GM12878 (cell line): ENCODE results near the gene EFTUD2. TPM values are rescaled to one million over a fixed set of nuclear protein-coding genes. Genes with fewer than 3 reads are reported as not detected.

Experiments
- CREB1 ChIP-seq: IDR thresholded peaks from 2 replicates; pipeline ENCODE4 v1.6.1; 2012; ENCODE audit warnings: low read depth, mild to moderate bottlenecking, inconsistent platforms
- JUNB ChIP-seq: IDR thresholded peaks from 2 replicates; pipeline ENCODE4 v1.6.1; 2016; ENCODE audit warnings: antibody characterized with exemption, mild to moderate bottlenecking
- PRDM15 ChIP-seq: fragments of 450-650 bp; formaldehyde crosslinking; IDR thresholded peaks from 2 replicates; pipeline ENCODE4 v1.4.0; 2020; ENCODE audit warnings: mild to moderate bottlenecking, moderate library complexity
- STAT3 ChIP-seq: IDR thresholded peaks from 2 replicates; pipeline ENCODE4 v1.6.1; 2011; ENCODE audit warnings: low read depth, low read length, improper control_type of control experiment
- ZNF207 ChIP-seq: fragments of 450-650 bp; IDR thresholded peaks from 2 replicates; pipeline ENCODE4 v1.6.1; 2014; ENCODE audit warnings: antibody characterized with exemption, mild to moderate bottlenecking, borderline replicate concordance
- ZNF592 ChIP-seq: fragments of 450-650 bp; IDR thresholded peaks from 2 replicates; pipeline ENCODE4 v1.6.1; 2017; ENCODE audit warnings: mild to moderate bottlenecking, moderate library complexity
- polyA plus RNA-seq, 11 experiments: library from polyadenylated mRNA; depleted of rRNA in 4 of 11; unstranded in 6 of 11; stranded (reverse) in 5 of 11; fragments of >200 nt; fragmentation: Nextera tagmentation in 4 of 11; fragmentation: Illumina TruSeq in 1 of 11; extraction: Ambion mirVana in 4 of 11; extraction: Trizol in 1 of 11; gene quantifications; 1 replicate in 1 of 11; 2 replicates in 10 of 11; pipeline versions ENCODE4 v1.2.1 to v1.2.3, GENCODE V29; 2011 to 2016; ENCODE audit warnings: inconsistent platforms in 2 of 11, missing spikeins in 2 of 11, low read depth in 1 of 11
- total RNA-seq, 4 experiments: library from RNA; depleted of rRNA in 3 of 4; stranded (reverse); fragments of >200 nt in 3 of 4; fragmentation: Illumina TruSeq in 1 of 4; extraction: Trizol in 1 of 4; gene quantifications; 2 replicates each; pipeline versions ENCODE4 v1.2.1 to v1.2.3, GENCODE V29; 2013 to 2021

EFTUD2 gene
- total and polyA plus RNA-seq, 10 of the 15 experiments (the other 5 are each of a cell fraction or from before 2014, with no cell fraction given), result 33.0 to 198 (median 126) TPM

GRCh38 chr17:44899074-44899782 lies at the start of gene EFTUD2 (continued):
- peak; percentile 96 for TF ChIP-seq ZNF592
- 0 out of 2 replicates have a peak, but pooled peaks have one; percentile 66 for TF ChIP-seq PRDM15 (CRISPR knock-in tag)
- TF ChIP-seq ZNF207, result peak; percentile 100
- TF ChIP-seq JUNB, result no peak
- TF ChIP-seq CREB1, result peak; percentile 99
- no peak for TF ChIP-seq STAT3
